Subcutaneous preadipocyte (primary cell): ENCODE results near the gene CALCR. TPM values are rescaled to one million over a fixed set of nuclear protein-coding genes. Genes with fewer than 3 reads are reported as not detected.

Experiments used
- small RNA-seq: library from RNA; depleted of rRNA; stranded (forward); fragments of <200 nt; gene quantifications from one replicate; pipeline ENCODE3, GENCODE V24; 2012
- total RNA-seq: library from RNA; depleted of rRNA; stranded (reverse); fragments of >200 nt; gene quantifications from 2 replicates; pipeline ENCODE4 v1.2.3, GENCODE V29; 2012

The CALCR gene
- not detected in 2 replicates for total RNA-seq

GRCh38 chr7:93574646-93575554, at the start of gene CALCR:
TSS of gene CALCR (minus strand) at chr7:93574724. CDS start at chr7:93486981, 87,743 bp downstream.

Small RNA genes within 50 kb of the gene (small RNA-seq; reads per million reads assigned to genes)
- gene MIR489 (not detected), gene MIR653 (not detected)
